Tibial nerve (tissue), 4 donors: ENCODE data around the gene NKX2-4. TPM values are rescaled to one million over a fixed set of nuclear protein-coding genes. Genes with fewer than 3 reads are reported as not detected.

ENCODE experiments used
- DNase-seq, 2 donors: peaks; one replicate each; pipeline ENCODE4 v3.0.0-alpha.2; 2019; ENCODE audit warnings: low spot score in 2 of 2
- H3K27ac ChIP-seq, 4 donors: fragments of 200-600 bp; sonication (generic) in 3 of 4; one replicate each; pipeline ENCODE4 v1.5.1; 2017 to 2019; ENCODE audit warnings: mild to moderate bottlenecking in 1 of 4
- H3K27me3 ChIP-seq, 2 donors: fragments of 200-600 bp; sonication (generic) in 1 of 2; one replicate each; pipeline versions ENCODE4 v1.5.1 to v1.6.0; 2017 to 2019
- H3K36me3 ChIP-seq, 3 donors: fragments of 200-600 bp; sonication (generic); one replicate each; pipeline ENCODE4 v1.5.1; 2018 to 2019
- H3K4me1 ChIP-seq, 4 donors: fragments of 200-600 bp; sonication (generic) in 3 of 4; one replicate each; pipeline ENCODE4 v1.5.1; 2017 to 2019
- H3K4me3 ChIP-seq, 4 donors: fragments of 200-600 bp; sonication (generic) in 3 of 4; one replicate each; pipeline ENCODE4 v1.5.1; 2017 to 2019; ENCODE audit warnings: mild to moderate bottlenecking in 1 of 4, moderate library complexity in 1 of 4
- H3K9me3 ChIP-seq, 4 donors: fragments of 200-600 bp; sonication (generic) in 3 of 4; one replicate each; pipeline ENCODE4 v1.5.1; 2017 to 2019
- CTCF ChIP-seq, 5 experiments: fragments of 200-600 bp in 3 of 5; fragments of 450-650 bp in 2 of 5; sonication (generic) in 3 of 5; IDR thresholded peaks; one replicate each; pipeline ENCODE4 v1.5.1; 2016 to 2019; ENCODE audit warnings: antibody characterized with exemption in 5 of 5, mild to moderate bottlenecking in 3 of 5, moderate library complexity in 2 of 5
- EP300 ChIP-seq, 2 donors: sonication (generic); formaldehyde crosslinking; IDR thresholded peaks; one replicate each; pipeline ENCODE4 v1.6.1; 2017; ENCODE audit warnings: antibody characterized with exemption in 2 of 2, mild to moderate bottlenecking in 1 of 2
- POLR2A ChIP-seq, 2 donors: fragments of 450-650 bp; IDR thresholded peaks; one replicate each; pipeline ENCODE4 v1.6.1; 2017; ENCODE audit warnings: antibody characterized with exemption in 2 of 2, mild to moderate bottlenecking in 2 of 2, moderate library complexity in 2 of 2
- WGBS, 2 donors: methylation state at CpG; one replicate each; pipeline ENCODE4 v1.1.5; 2018; 5-methylcytosine and 5-hydroxymethylcytosine counted together
- total RNA-seq, 4 donors: library from RNA; depleted of rRNA; stranded (reverse); fragments of >200 nt; gene quantifications; one replicate each; pipeline ENCODE4 v1.1.0, GENCODE V29; 2016

NKX2-4 gene
- total RNA-seq, 4 donors from 2014 or later: not detected

GRCh38 chr20:21411725-21412124, 14.4 kb upstream of the NKX2-4 start:
- peaks cover 0 to 12% (median 0%) of the 10 kb centered on the region in 4 donors for H3K9me3 ChIP-seq
- no peak overlapping the region for H3K4me3 ChIP-seq
- DNase-seq: no peak
- H3K36me3 ChIP-seq: no peaks in the 10 kb centered on the region
- H3K4me1 ChIP-seq: no peaks in the 10 kb centered on the region
- H3K27ac ChIP-seq: no peak overlapping the region
- H3K27me3 ChIP-seq: no peaks in the 10 kb centered on the region
- TF ChIP-seq POLR2A (IDR thresholded peaks at IDR 0.05) (no peak), CTCF (IDR thresholded peaks at IDR 0.05) (no peak), EP300 (IDR thresholded peaks at IDR 0.05) (no peak)

GRCh38 chr20:21399005-21399475, 1.7 kb upstream of the NKX2-4 start:
- Histone ChIP-seq H3K36me3 (no peaks in the 10 kb centered on the region), H3K4me1 (peaks cover 0 to 25% (median 2%) of the 10 kb centered on the region in 4 donors), H3K27me3 (peaks cover 4 to 85% of the 10 kb centered on the region in 2 donors), H3K4me3 (no peak overlapping the region), H3K9me3 (no peaks in the 10 kb centered on the region), H3K27ac (no peak overlapping the region)
- TF ChIP-seq POLR2A (IDR thresholded peaks at IDR 0.05) (no peak), CTCF (IDR thresholded peaks at IDR 0.05) (no peak), EP300 (IDR thresholded peaks at IDR 0.05) (peak in 1 of 2 donors; percentile 1)
- 23 to 32% methylated on average over 5 of the region's 5 CpGs for WGBS, 2 donors
- DNase-seq: no peak

GRCh38 chr20:21398109-21399004, 1.0 kb upstream of the NKX2-4 start:
- H3K27me3 ChIP-seq: peaks cover 4 to 86% of the 10 kb centered on the region in 2 donors
- H3K27ac ChIP-seq: no peak overlapping the region
- H3K4me3 ChIP-seq: no peak overlapping the region
- peaks cover 0 to 25% (median 2%) of the 10 kb centered on the region in 4 donors for H3K4me1 ChIP-seq
- H3K9me3 ChIP-seq: no peaks in the 10 kb centered on the region
- DNase-seq: no peak
- TF ChIP-seq POLR2A (IDR thresholded peaks at IDR 0.05) (no peak), CTCF (IDR thresholded peaks at IDR 0.05) (no peak), EP300 (IDR thresholded peaks at IDR 0.05) (peak in 1 of 2 donors; percentile 3)
- H3K36me3 ChIP-seq: no peaks in the 10 kb centered on the region
- 26 to 30% methylated on average over 10 of the region's 10 CpGs for WGBS, 2 donors

- TF ChIP-seq POLR2A (IDR thresholded peaks at IDR 0.05): no peak
- TF ChIP-seq EP300 (IDR thresholded peaks at IDR 0.05): no peak
- H3K9me3 ChIP-seq: no peaks in the 10 kb centered on the region
- WGBS, 2 donors: 7% methylated on average over 17 of the region's 116 CpGs; no CpG with 5 or more reads in 1 of the 2 donors
- H3K4me3 ChIP-seq: peak overlapping the region in 1 of 4 donors; percentile 27
- H3K36me3 ChIP-seq: no peaks in the 10 kb centered on the region
- H3K27ac ChIP-seq: no peak overlapping the region
- DNase-seq: no peak
- H3K4me1 ChIP-seq: peaks cover 0 to 28% (median 2%) of the 10 kb centered on the region in 4 donors
- peaks cover 4 to 91% of the 10 kb centered on the region in 2 donors for H3K27me3 ChIP-seq
These were observed 556 bp downstream of the NKX2-4 start for GRCh38 chr20:21396599-21397340.

- no peak for DNase-seq
- peak overlapping the region in 1 of 4 donors; percentile 27 for H3K4me3 ChIP-seq
- WGBS, 2 donors: 6 to 13% methylated on average over 12 to 92 of the region's 103 CpGs
- H3K27ac ChIP-seq: no peak overlapping the region
- H3K27me3 ChIP-seq: peaks cover 4 to 91% of the 10 kb centered on the region in 2 donors
- H3K9me3 ChIP-seq: no peaks in the 10 kb centered on the region
- peaks cover 0 to 33% (median 2%) of the 10 kb centered on the region in 4 donors for H3K4me1 ChIP-seq
- H3K36me3 ChIP-seq: no peaks in the 10 kb centered on the region
- TF ChIP-seq EP300 (IDR thresholded peaks at IDR 0.05): no peak
- TF ChIP-seq CTCF (IDR thresholded peaks at IDR 0.05): no peak
- no peak for TF ChIP-seq POLR2A (IDR thresholded peaks at IDR 0.05)
These were observed 1.4 kb downstream of the NKX2-4 start for GRCh38 chr20:21395666-21396598.
